ENCODE results near the gene SUMO1. TPM values are rescaled to one million over a fixed set of nuclear protein-coding genes. Genes with fewer than 3 reads are reported as not detected.
"Not testable (repeated sequence)": the region's sequence is repeated elsewhere in the genome, so short reads cannot be mapped to it uniquely, and the experiment has no call there.

The SUMO1 gene
- total RNA-seq, 2 donors from 2014 or later = 92.0 to 94.1 TPM

- ATAC-seq; DNase-seq (ENCODE audit: low spot score); H3K4me1 Mint-ChIP-seq (ENCODE audit: low read depth in 2 of 2); H3K9me3 Mint-ChIP-seq; H3K27ac Mint-ChIP-seq; H3K36me3 Mint-ChIP-seq; H3K4me3 Mint-ChIP-seq: not testable (repeated sequence)
- H3K27me3 Mint-ChIP-seq = peaks cover 2 to 16% of the 10 kb centered on the region in 2 donors
Observed at GRCh38 chr2:202247710-202248109, 9.3 kb upstream of the SUMO1 start.

- DNase-seq (ENCODE audit: low spot score) = no peak
- H3K4me1 Mint-ChIP-seq (ENCODE audit: low read depth in 2 of 2) = peaks cover 18% of the 10 kb centered on the region in 2 donors
- H3K27ac Mint-ChIP-seq = peak overlapping the region; percentile 75 to 98
- ATAC-seq = peak; percentile 64 to 66
- H3K4me3 Mint-ChIP-seq = peak overlapping the region; percentile 84
- no peaks in the 10 kb centered on the region for H3K27me3 Mint-ChIP-seq
- H3K9me3 Mint-ChIP-seq = no peaks in the 10 kb centered on the region
- H3K36me3 Mint-ChIP-seq = no peaks in the 10 kb centered on the region
Observed at GRCh38 chr2:202237787-202238233, 587 bp downstream of the SUMO1 start.

GRCh38 chr2:202221873-202222272 is 16.5 kb downstream of the SUMO1 start:
- DNase-seq (ENCODE audit: low spot score) (no peak), ATAC-seq (no peak)
- H3K4me1 Mint-ChIP-seq (ENCODE audit: low read depth in 2 of 2) = peaks cover 21 to 29% of the 10 kb centered on the region in 2 donors
- H3K4me3 Mint-ChIP-seq = no peak overlapping the region
- H3K9me3 Mint-ChIP-seq = no peaks in the 10 kb centered on the region
- no peaks in the 10 kb centered on the region for H3K27me3 Mint-ChIP-seq
- H3K36me3 Mint-ChIP-seq = peaks cover 6% of the 10 kb centered on the region
- no peak overlapping the region for H3K27ac Mint-ChIP-seq

- Mint-ChIP-seq H3K27ac (no peak overlapping the region), H3K36me3 (no peaks in the 10 kb centered on the region), H3K27me3 (no peaks in the 10 kb centered on the region), H3K4me1 (ENCODE audit: low read depth in 2 of 2) (peaks cover 0 to 3% of the 10 kb centered on the region in 2 donors), H3K9me3 (no peaks in the 10 kb centered on the region), H3K4me3 (no peak overlapping the region)
- ATAC-seq = no peak
- no peak for DNase-seq (ENCODE audit: low spot score)
Observed at GRCh38 chr2:202215179-202215578, 23.2 kb downstream of the SUMO1 start.

GRCh38 chr2:202208526-202208925 is 29.9 kb downstream of the SUMO1 start:
- DNase-seq (ENCODE audit: low spot score) = no peak
- no peak for ATAC-seq
- Mint-ChIP-seq H3K9me3 (no peaks in the 10 kb centered on the region), H3K4me3 (no peak overlapping the region), H3K36me3 (peaks cover 9% of the 10 kb centered on the region), H3K4me1 (ENCODE audit: low read depth in 2 of 2) (peaks cover 0 to 6% of the 10 kb centered on the region in 2 donors), H3K27ac (no peak overlapping the region), H3K27me3 (no peaks in the 10 kb centered on the region)

GRCh38 chr2:202204855-202205254 is 33.5 kb downstream of the SUMO1 start:
- no peak for ATAC-seq
- no peaks in the 10 kb centered on the region for H3K27me3 Mint-ChIP-seq
- peaks cover 3 to 6% of the 10 kb centered on the region in 2 donors for H3K4me1 Mint-ChIP-seq (ENCODE audit: low read depth in 2 of 2)
- no peaks in the 10 kb centered on the region for H3K9me3 Mint-ChIP-seq
- DNase-seq (ENCODE audit: low spot score) = no peak
- peaks cover 9% of the 10 kb centered on the region for H3K36me3 Mint-ChIP-seq
- no peak overlapping the region for H3K27ac Mint-ChIP-seq
- no peak overlapping the region for H3K4me3 Mint-ChIP-seq

- ATAC-seq (no peak), DNase-seq (ENCODE audit: low spot score) (no peak)
- Mint-ChIP-seq H3K27me3 (no peaks in the 10 kb centered on the region), H3K27ac (no peak overlapping the region), H3K36me3 (peaks cover 6% of the 10 kb centered on the region), H3K9me3 (no peaks in the 10 kb centered on the region), H3K4me3 (no peak overlapping the region), H3K4me1 (ENCODE audit: low read depth in 2 of 2) (peaks cover 3 to 6% of the 10 kb centered on the region in 2 donors)
Observed at GRCh38 chr2:202203348-202203747, 35.0 kb downstream of the SUMO1 start.

GRCh38 chr2:202201220-202202160 is 36.9 kb downstream of the SUMO1 start:
- DNase-seq (ENCODE audit: low spot score) (no peak), ATAC-seq (no peak)
- Mint-ChIP-seq H3K9me3 (no peaks in the 10 kb centered on the region), H3K27ac (no peak overlapping the region), H3K4me3 (no peak overlapping the region), H3K4me1 (ENCODE audit: low read depth in 2 of 2) (peaks cover 3 to 10% of the 10 kb centered on the region in 2 donors), H3K27me3 (peaks cover 3 to 6% of the 10 kb centered on the region in 2 donors), H3K36me3 (peaks cover under 1% of the 10 kb centered on the region)

- H3K4me1 Mint-ChIP-seq (ENCODE audit: low read depth in 2 of 2) = peaks cover 0 to 5% of the 10 kb centered on the region in 2 donors
- peaks cover 3 to 8% of the 10 kb centered on the region in 2 donors for H3K27me3 Mint-ChIP-seq
- no peak overlapping the region for H3K4me3 Mint-ChIP-seq
- no peaks in the 10 kb centered on the region for H3K36me3 Mint-ChIP-seq
- ATAC-seq (no peak), DNase-seq (ENCODE audit: low spot score) (no peak)
- no peaks in the 10 kb centered on the region for H3K9me3 Mint-ChIP-seq
- no peak overlapping the region for H3K27ac Mint-ChIP-seq
Observed at GRCh38 chr2:202196727-202197126, 41.7 kb downstream of the SUMO1 start.

GRCh38 chr2:202194418-202194817 is 44.0 kb downstream of the SUMO1 start:
- Mint-ChIP-seq H3K4me1 (ENCODE audit: low read depth in 2 of 2) (peaks cover 0 to 5% of the 10 kb centered on the region in 2 donors), H3K36me3 (no peaks in the 10 kb centered on the region), H3K9me3 (no peaks in the 10 kb centered on the region), H3K27ac (no peak overlapping the region), H3K27me3 (peaks cover 3 to 8% of the 10 kb centered on the region in 2 donors), H3K4me3 (no peak overlapping the region)
- ATAC-seq (no peak), DNase-seq (ENCODE audit: low spot score) (no peak)

- Mint-ChIP-seq H3K9me3 (no peaks in the 10 kb centered on the region), H3K27ac (no peak overlapping the region), H3K36me3 (no peaks in the 10 kb centered on the region), H3K27me3 (peaks cover 3 to 8% of the 10 kb centered on the region in 2 donors), H3K4me3 (no peak overlapping the region), H3K4me1 (ENCODE audit: low read depth in 2 of 2) (peaks cover 0 to 5% of the 10 kb centered on the region in 2 donors)
- ATAC-seq = no peak
- DNase-seq (ENCODE audit: low spot score) = no peak
Observed at GRCh38 chr2:202193881-202194353, 44.5 kb downstream of the SUMO1 start.

- DNase-seq (ENCODE audit: low spot score) (no peak), ATAC-seq (no peak)
- Mint-ChIP-seq H3K36me3 (no peaks in the 10 kb centered on the region), H3K27me3 (peaks cover 3 to 8% of the 10 kb centered on the region in 2 donors), H3K9me3 (no peaks in the 10 kb centered on the region), H3K27ac (no peak overlapping the region), H3K4me1 (ENCODE audit: low read depth in 2 of 2) (peaks cover 0 to 5% of the 10 kb centered on the region in 2 donors), H3K4me3 (no peak overlapping the region)
Observed at GRCh38 chr2:202193305-202193704, 45.1 kb downstream of the SUMO1 start.

- Mint-ChIP-seq H3K27ac (no peak overlapping the region), H3K27me3 (peaks cover 3 to 8% of the 10 kb centered on the region in 2 donors), H3K36me3 (no peaks in the 10 kb centered on the region), H3K4me1 (ENCODE audit: low read depth in 2 of 2) (no peaks in the 10 kb centered on the region), H3K4me3 (no peak overlapping the region), H3K9me3 (no peaks in the 10 kb centered on the region)
- ATAC-seq (no peak), DNase-seq (ENCODE audit: low spot score) (no peak)
Observed at GRCh38 chr2:202187570-202187969, 50.8 kb downstream of the SUMO1 start.

- H3K4me1 Mint-ChIP-seq (ENCODE audit: low read depth in 2 of 2) = no peaks in the 10 kb centered on the region
- H3K27me3 Mint-ChIP-seq = peaks cover 3 to 9% of the 10 kb centered on the region in 2 donors
- DNase-seq (ENCODE audit: low spot score) = no peak
- no peak overlapping the region for H3K27ac Mint-ChIP-seq
- no peaks in the 10 kb centered on the region for H3K9me3 Mint-ChIP-seq
- no peaks in the 10 kb centered on the region for H3K36me3 Mint-ChIP-seq
- H3K4me3 Mint-ChIP-seq = no peak overlapping the region
- peak in 1 of 2 donors; percentile 48 for ATAC-seq
Observed at GRCh38 chr2:202186641-202187202, 51.7 kb downstream of the SUMO1 start.
